Transverse colon (tissue), 4 donors: Measurements from ENCODE around the gene ZBTB20. TPM values are rescaled to one million over a fixed set of nuclear protein-coding genes. Genes with fewer than 3 reads are reported as not detected.

Experiments
- DNase-seq: peaks from one replicate; pipeline ENCODE4 v3.0.0-alpha.2; 2019
- H3K27ac ChIP-seq, 4 donors: fragments of 200-600 bp; sonication (generic); 2 replicates each; pipeline ENCODE4 v1.5.1; 2016 to 2018; ENCODE audit warnings: inconsistent platforms in 4 of 4
- H3K27me3 ChIP-seq: fragments of 200-600 bp; sonication (generic); 2 replicates; pipeline ENCODE4 v1.5.1; 2017; ENCODE audit warnings: inconsistent platforms
- H3K36me3 ChIP-seq, 4 donors: fragments of 200-600 bp; sonication (generic); 2 replicates each; pipeline ENCODE4 v1.5.1; 2017 to 2019; ENCODE audit warnings: inconsistent platforms in 4 of 4
- H3K4me1 ChIP-seq, 4 donors: fragments of 200-600 bp; sonication (generic); 2 replicates each; pipeline ENCODE4 v1.5.1; 2017 to 2020; ENCODE audit warnings: inconsistent platforms in 4 of 4
- H3K4me3 ChIP-seq, 4 donors: fragments of 200-600 bp; sonication (generic); 1 replicate in 1 of 4; 2 replicates in 3 of 4; pipeline versions ENCODE4 v1.5.1 to v1.6.1; 2017 to 2019; ENCODE audit warnings: inconsistent platforms in 4 of 4
- H3K9me3 ChIP-seq, 2 donors: fragments of 200-600 bp; sonication (generic); 2 replicates each; pipeline ENCODE4 v1.5.1; 2017 to 2019; ENCODE audit warnings: inconsistent platforms in 2 of 2
- EP300 ChIP-seq: sonication (generic); formaldehyde crosslinking; IDR thresholded peaks from one replicate; pipeline ENCODE4 v1.6.1; 2017; ENCODE audit warnings: antibody characterized with exemption, low read depth
- POLR2A ChIP-seq: fragments of 450-650 bp; IDR thresholded peaks from one replicate; pipeline ENCODE4 v1.6.1; 2016; ENCODE audit warnings: antibody characterized with exemption, mild to moderate bottlenecking, moderate library complexity
- POLR2AphosphoS5 ChIP-seq, 3 donors: sonication (generic); formaldehyde crosslinking; IDR thresholded peaks; one replicate each; pipeline ENCODE4 v1.6.1; 2016; ENCODE audit warnings: antibody characterized with exemption in 3 of 3
- WGBS, 2 donors: methylation state at CpG; one replicate each; pipeline ENCODE4 v1.1.5; 2018; ENCODE audit warnings: low coverage in 1 of 2; 5-methylcytosine and 5-hydroxymethylcytosine counted together
- in situ Hi-C, 4 donors: fragments of 200-750 bp; cut with MboI; loops; one replicate each; pipeline versions ENCODE4 v1.15.0 to v1.15.1; 2017; ENCODE audit warnings: low sequenced_read_pairs in 3 of 4, low pct_ligation_motif_present in 1 of 4, low pct_unique_long_range_greater_than_20kb in 1 of 4
- intact Hi-C: fragments of 100-400 bp; cut with DNase I; formaldehyde crosslinking; loops from one replicate; pipeline ENCODE4 v1.15.1; 2023; ENCODE audit warnings: low total_unique reads
- total RNA-seq, 4 donors: library from RNA; depleted of rRNA; stranded (reverse); fragments of >200 nt; gene quantifications; one replicate each; pipeline ENCODE4 v1.1.0, GENCODE V29; 2016
- TF ChIP-seq, protein P1 (sequence below), 5 experiments: fragments of 200-600 bp in 3 of 5; fragments of 450-650 bp in 2 of 5; sonication (generic) in 3 of 5; IDR thresholded peaks; 1 replicate in 2 of 5; 2 replicates in 3 of 5; pipeline ENCODE4 v1.5.1; 2016 to 2017; ENCODE audit warnings: antibody characterized with exemption in 5 of 5, inconsistent platforms in 3 of 5, mild to moderate bottlenecking in 2 of 5, moderate library complexity in 1 of 5

The ZBTB20 gene
- total RNA-seq, 4 donors from 2014 or later = 44.6 to 50.5 (median 46.4) TPM

DNA sequence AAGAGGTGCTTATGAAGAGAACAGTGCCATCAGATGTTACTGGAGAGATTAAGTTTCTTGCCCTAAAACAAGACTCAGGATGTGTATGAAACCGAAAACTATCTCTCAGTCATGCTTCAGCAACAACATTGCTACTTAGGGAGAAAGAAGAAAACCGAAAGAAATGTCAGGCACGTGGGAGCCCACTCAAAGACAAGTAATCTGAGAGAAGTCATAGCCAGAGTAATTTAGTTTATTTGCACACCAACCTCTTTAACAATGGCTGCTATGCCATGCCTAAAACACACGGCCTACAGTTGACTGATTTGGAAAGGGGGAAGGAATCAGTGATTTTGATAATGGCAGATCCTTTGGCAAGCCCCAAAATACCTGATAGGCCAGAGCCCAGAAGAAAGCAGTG is 690.3 kb downstream of the ZBTB20 start:
- no peaks in the 10 kb centered on the region for H3K27me3 ChIP-seq
- in situ Hi-C loops = no loop called here
- H3K36me3 ChIP-seq = no peaks in the 10 kb centered on the region
- peaks cover 0 to 26% (median 3%) of the 10 kb centered on the region in 4 donors for H3K4me1 ChIP-seq
- H3K4me3 ChIP-seq = no peak overlapping the region
- intact Hi-C loops = no loop called here
- H3K27ac ChIP-seq = no peak overlapping the region
- DNase-seq = no peak
- no peak for TF ChIP-seq EP300
- TF ChIP-seq POLR2AphosphoS5 (IDR thresholded peaks at IDR 0.05) = no peak
- TF ChIP-seq, protein P1, sequence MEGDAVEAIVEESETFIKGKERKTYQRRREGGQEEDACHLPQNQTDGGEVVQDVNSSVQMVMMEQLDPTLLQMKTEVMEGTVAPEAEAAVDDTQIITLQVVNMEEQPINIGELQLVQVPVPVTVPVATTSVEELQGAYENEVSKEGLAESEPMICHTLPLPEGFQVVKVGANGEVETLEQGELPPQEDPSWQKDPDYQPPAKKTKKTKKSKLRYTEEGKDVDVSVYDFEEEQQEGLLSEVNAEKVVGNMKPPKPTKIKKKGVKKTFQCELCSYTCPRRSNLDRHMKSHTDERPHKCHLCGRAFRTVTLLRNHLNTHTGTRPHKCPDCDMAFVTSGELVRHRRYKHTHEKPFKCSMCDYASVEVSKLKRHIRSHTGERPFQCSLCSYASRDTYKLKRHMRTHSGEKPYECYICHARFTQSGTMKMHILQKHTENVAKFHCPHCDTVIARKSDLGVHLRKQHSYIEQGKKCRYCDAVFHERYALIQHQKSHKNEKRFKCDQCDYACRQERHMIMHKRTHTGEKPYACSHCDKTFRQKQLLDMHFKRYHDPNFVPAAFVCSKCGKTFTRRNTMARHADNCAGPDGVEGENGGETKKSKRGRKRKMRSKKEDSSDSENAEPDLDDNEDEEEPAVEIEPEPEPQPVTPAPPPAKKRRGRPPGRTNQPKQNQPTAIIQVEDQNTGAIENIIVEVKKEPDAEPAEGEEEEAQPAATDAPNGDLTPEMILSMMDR (IDR thresholded peaks at IDR 0.05) = no peak
- no peak for TF ChIP-seq POLR2A
- no peaks in the 10 kb centered on the region for H3K9me3 ChIP-seq
- 67 to 72% methylated on average over 1 to 4 of the region's 4 CpGs for WGBS, 2 donors

DNA sequence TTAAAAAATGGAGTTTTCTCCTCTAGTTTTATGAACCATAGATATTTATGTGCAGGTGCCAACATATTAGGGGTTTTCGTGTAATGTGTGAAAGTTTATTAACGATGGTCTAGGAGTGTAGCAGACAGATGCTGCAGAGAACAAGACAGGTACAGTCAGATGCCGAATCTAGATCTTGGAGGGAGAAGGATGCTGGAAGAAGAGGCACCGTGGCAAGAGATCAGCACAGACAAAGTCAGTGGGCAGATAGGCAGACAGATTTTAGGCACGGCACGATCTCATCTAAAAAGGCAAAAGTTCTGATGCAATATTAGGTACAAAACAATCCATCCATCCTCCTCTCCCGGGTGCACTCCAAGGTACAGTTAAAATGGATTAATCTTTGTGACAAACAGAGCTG is 691.7 kb downstream of the ZBTB20 start:
- H3K27ac ChIP-seq = peak overlapping the region in 3 of 4 donors; percentile 34 to 71 (median 67)
- H3K4me3 ChIP-seq = peak overlapping the region in 1 of 4 donors; percentile 46
- no peak for TF ChIP-seq POLR2A
- TF ChIP-seq, protein P1 (IDR thresholded peaks at IDR 0.05) = no peak
- no peak for TF ChIP-seq EP300
- no peak for TF ChIP-seq POLR2AphosphoS5 (IDR thresholded peaks at IDR 0.05)
- peaks cover 0 to 34% (median 3%) of the 10 kb centered on the region in 4 donors for H3K4me1 ChIP-seq
- in situ Hi-C loops (no loop called here), intact Hi-C loops (no loop called here)
- H3K9me3 ChIP-seq = no peaks in the 10 kb centered on the region
- H3K27me3 ChIP-seq = no peaks in the 10 kb centered on the region
- DNase-seq = no peak
- 63 to 71% methylated on average over 6 to 7 of the region's 7 CpGs for WGBS, 2 donors
- no peaks in the 10 kb centered on the region for H3K36me3 ChIP-seq

DNA sequence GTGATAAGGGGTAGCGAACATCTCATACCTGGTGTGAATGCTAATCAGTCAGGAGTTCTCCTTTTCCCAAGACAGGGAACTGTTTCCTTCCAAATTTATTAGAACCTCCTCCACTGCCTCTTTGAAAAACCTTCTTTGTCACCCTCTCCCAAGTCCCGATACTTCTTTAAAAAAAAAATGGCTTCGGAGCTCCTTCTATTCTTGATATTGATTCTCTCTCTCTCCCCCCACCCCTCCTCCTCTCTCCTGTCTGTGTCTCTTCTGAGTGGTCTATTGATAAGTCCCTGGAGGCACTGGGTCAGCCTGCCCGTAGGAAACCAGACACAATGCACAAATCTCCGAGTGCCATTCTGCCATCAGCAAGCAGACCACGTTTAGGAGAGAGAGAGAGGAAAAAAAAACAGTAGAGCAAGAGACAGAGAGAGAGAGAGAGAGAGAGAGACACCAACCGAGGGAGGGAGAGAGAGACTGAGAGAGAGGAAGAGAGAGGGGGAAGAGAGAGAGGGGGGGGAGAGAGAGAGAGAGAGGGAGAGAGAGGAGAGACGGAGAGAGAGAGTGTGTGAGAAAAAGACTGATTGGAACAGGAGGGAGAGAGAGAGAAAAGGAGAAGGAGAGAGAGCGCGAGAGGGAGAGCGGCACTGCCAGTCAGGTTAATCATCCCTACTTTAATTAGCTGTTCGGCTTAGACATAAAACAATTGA is 692.4 kb downstream of the ZBTB20 start:
- H3K27ac ChIP-seq = peak overlapping the region; percentile 34 to 71 (median 59)
- intact Hi-C loops = no loop called here
- H3K36me3 ChIP-seq = no peaks in the 10 kb centered on the region
- H3K4me3 ChIP-seq = peak overlapping the region; percentile 15 to 46 (median 26)
- TF ChIP-seq POLR2AphosphoS5 (IDR thresholded peaks at IDR 0.05) = no peak
- TF ChIP-seq POLR2A = no peak
- TF ChIP-seq, protein P1 (IDR thresholded peaks at IDR 0.05) = peak in 2 of 5 experiments; percentile 15 to 54
- in situ Hi-C loops = no loop called here
- DNase-seq = no peak
- H3K27me3 ChIP-seq = no peaks in the 10 kb centered on the region
- H3K4me1 ChIP-seq = peaks cover 0 to 34% (median 3%) of the 10 kb centered on the region in 4 donors
- H3K9me3 ChIP-seq = no peaks in the 10 kb centered on the region
- 18 to 29% methylated on average over 10 to 12 of the region's 12 CpGs for WGBS, 2 donors

DNA sequence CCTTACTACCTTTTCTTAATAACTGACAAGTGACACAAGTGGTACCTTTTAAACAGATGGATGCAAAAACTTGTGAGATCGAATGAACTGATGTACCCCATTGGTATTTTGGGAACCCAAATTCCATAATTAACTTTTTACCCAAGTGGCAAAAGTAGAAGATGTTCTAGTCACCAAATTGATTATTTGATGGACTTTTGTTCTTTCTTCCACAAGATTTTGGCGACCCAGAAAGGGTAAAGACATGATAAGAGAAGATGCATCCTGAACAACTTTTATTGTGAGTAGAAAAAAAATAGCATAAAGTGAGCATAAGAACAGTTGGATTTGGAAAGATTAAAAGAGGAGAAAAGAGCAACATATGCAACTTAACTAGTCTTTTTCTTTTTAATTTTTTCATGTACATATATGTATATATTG is 693.7 kb downstream of the ZBTB20 start:
- peak overlapping the region in 1 of 4 donors; percentile 26 for H3K4me3 ChIP-seq
- 71 to 78% methylated on average over 2 of the region's 2 CpGs for WGBS, 2 donors
- intact Hi-C loops = no loop called here

More for the DNA sequence above, 693.7 kb downstream of the ZBTB20 start:
- H3K27ac ChIP-seq = peak overlapping the region; percentile 16 to 71 (median 59)
- DNase-seq = no peak
- H3K9me3 ChIP-seq = no peaks in the 10 kb centered on the region
- no peaks in the 10 kb centered on the region for H3K27me3 ChIP-seq
- TF ChIP-seq POLR2AphosphoS5 (IDR thresholded peaks at IDR 0.05) (no peak), EP300 (no peak), POLR2A (no peak)
- TF ChIP-seq, protein P1 (IDR thresholded peaks at IDR 0.05) = no peak
- peaks cover 0 to 34% (median 3%) of the 10 kb centered on the region in 4 donors for H3K4me1 ChIP-seq
- H3K36me3 ChIP-seq = no peaks in the 10 kb centered on the region
- in situ Hi-C loops = no loop called here
